GM19324 (cell line): ENCODE results near the gene CD99.
"Not testable (repeated sequence)": the region's sequence is repeated elsewhere in the genome, so short reads cannot be mapped to it uniquely, and the experiment has no call there.

ENCODE experiments used
- ATAC-seq: cut with Tn5 transposase; IDR thresholded peaks from one replicate; pipeline ENCODE4 v1.9.1; 2021; ENCODE audit warnings: mild to moderate bottlenecking, moderate library complexity; ENCODE audit not compliant: unreplicated experiment, low FRiP score

Gene CD99

GRCh38 chrX:2718821-2719220 lies 27.7 kb downstream of the CD99 start:
- ATAC-seq, result no peak

- no peak for ATAC-seq
Measured at GRCh38 chrX:2719774-2720447, 28.8 kb downstream of the CD99 start.

- ATAC-seq, result no peak
Measured at GRCh38 chrX:2723286-2723879, 32.3 kb downstream of the CD99 start.

- ATAC-seq, result not testable (repeated sequence)
Measured at GRCh38 chrX:2727264-2727663, 36.2 kb downstream of the CD99 start.

- ATAC-seq, result no peak
Measured at GRCh38 chrX:2732076-2732475, 41.0 kb downstream of the CD99 start.

GRCh38 chrX:2732649-2733048 lies 41.6 kb downstream of the CD99 start:
- no peak for ATAC-seq

- no peak for ATAC-seq
Measured at GRCh38 chrX:2733286-2733685, 42.2 kb downstream of the CD99 start.

- no peak for ATAC-seq
Measured at GRCh38 chrX:2735270-2735669, 44.2 kb downstream of the CD99 start.

- no peak for ATAC-seq
Measured at GRCh38 chrX:2740672-2741071, 49.6 kb downstream of the CD99 start.

GRCh38 chrX:2741386-2741785 lies 50.3 kb downstream of the CD99 start:
- no peak for ATAC-seq

GRCh38 chrX:2746250-2746649 lies 55.2 kb downstream of the CD99 start:
- ATAC-seq, result not testable (repeated sequence)

- ATAC-seq, result no peak
Measured at GRCh38 chrX:2748171-2748814, 57.2 kb downstream of the CD99 start.

- no peak for ATAC-seq
Measured at GRCh38 chrX:2748815-2749188, 57.7 kb downstream of the CD99 start.

- no peak for ATAC-seq
Measured at GRCh38 chrX:2751291-2751690, 60.2 kb downstream of the CD99 start.

- ATAC-seq, result not testable (repeated sequence)
Measured at GRCh38 chrX:2751874-2752300, 60.8 kb downstream of the CD99 start, which contains the start of gene XG. Gene XG (plus strand): TSS chrX:2752040. CDS start chrX:2752275, 235 bp downstream.

- ATAC-seq, result not testable (repeated sequence)
Measured at GRCh38 chrX:2752441-2752840, 61.3 kb downstream of the CD99 start.

- ATAC-seq, result not testable (repeated sequence)
Measured at GRCh38 chrX:2755163-2755715, 64.1 kb downstream of the CD99 start.

GRCh38 chrX:2756548-2756947 lies 65.5 kb downstream of the CD99 start:
- ATAC-seq, result no peak

- ATAC-seq, result no peak
Measured at GRCh38 chrX:2761246-2761645, 70.2 kb downstream of the CD99 start.

- not testable (repeated sequence) for ATAC-seq
Measured at GRCh38 chrX:2762671-2763070, 71.6 kb downstream of the CD99 start.

GRCh38 chrX:2764766-2765548 lies 73.9 kb downstream of the CD99 start:
- not testable (repeated sequence) for ATAC-seq
